Measurements from ENCODE around the gene ALDOC.
"Not testable (repeated sequence)": the region's sequence is repeated elsewhere in the genome, so short reads cannot be mapped to it uniquely, and the experiment has no call there.

Gene ALDOC

GRCh38 chr17:28576758-28577465, at the start of gene ALDOC:
Gene ALDOC, minus strand, starts transcription at chr17:28576895. Its CDS starts 1,363 bp downstream, at chr17:28575532.
- peak; percentile 93 for DNase-seq (ENCODE audit: low read depth)

GRCh38 chr17:28624148-28624547, 47.5 kb upstream of the ALDOC start:
- DNase-seq (ENCODE audit: low read depth): no peak

- no peak for DNase-seq (ENCODE audit: low read depth)
Observed at GRCh38 chr17:28623696-28624095, 47.0 kb upstream of the ALDOC start.

GRCh38 chr17:28622186-28622585, 45.5 kb upstream of the ALDOC start:
- DNase-seq (ENCODE audit: low read depth): no peak

GRCh38 chr17:28620010-28620409, 43.3 kb upstream of the ALDOC start:
- no peak for DNase-seq (ENCODE audit: low read depth)

- no peak for DNase-seq (ENCODE audit: low read depth)
Observed at GRCh38 chr17:28618464-28618863, 41.8 kb upstream of the ALDOC start.

- DNase-seq (ENCODE audit: low read depth): no peak
Observed at GRCh38 chr17:28616281-28616680, 39.6 kb upstream of the ALDOC start.

GRCh38 chr17:28615260-28615940, 38.7 kb upstream of the ALDOC start:
- no peak for DNase-seq (ENCODE audit: low read depth)

- no peak for DNase-seq (ENCODE audit: low read depth)
Observed at GRCh38 chr17:28613931-28614381, 37.3 kb upstream of the ALDOC start, which contains the start of gene RSKR. Gene RSKR, minus strand, starts transcription at chr17:28614185. Its CDS starts 24 bp downstream, at chr17:28614161.

GRCh38 chr17:28612936-28613872, 36.5 kb upstream of the ALDOC start:
- peak; percentile 20 for DNase-seq (ENCODE audit: low read depth)

- no peak for DNase-seq (ENCODE audit: low read depth)
Observed at GRCh38 chr17:28612531-28612930, 35.8 kb upstream of the ALDOC start.

- DNase-seq (ENCODE audit: low read depth): no peak
Observed at GRCh38 chr17:28610376-28610775, 33.7 kb upstream of the ALDOC start.

- DNase-seq (ENCODE audit: low read depth): not testable (repeated sequence)
Observed at GRCh38 chr17:28604031-28604430, 27.3 kb upstream of the ALDOC start.

- DNase-seq (ENCODE audit: low read depth): peak; percentile 39
Observed at GRCh38 chr17:28599311-28600184, 22.9 kb upstream of the ALDOC start.

GRCh38 chr17:28598799-28599310, 22.2 kb upstream of the ALDOC start, which contains the start of gene SPAG5:
Gene SPAG5, minus strand, starts transcription at chr17:28599025. Its CDS starts 79 bp downstream, at chr17:28598946.
- DNase-seq (ENCODE audit: low read depth): peak; percentile 89

- no peak for DNase-seq (ENCODE audit: low read depth)
Observed at GRCh38 chr17:28598389-28598788, 21.7 kb upstream of the ALDOC start.

- no peak for DNase-seq (ENCODE audit: low read depth)
Observed at GRCh38 chr17:28597606-28598383, 21.1 kb upstream of the ALDOC start.

GRCh38 chr17:28592260-28592659, 15.6 kb upstream of the ALDOC start:
- DNase-seq (ENCODE audit: low read depth): no peak

- DNase-seq (ENCODE audit: low read depth): no peak
Observed at GRCh38 chr17:28585851-28586250, 9.2 kb upstream of the ALDOC start.

GRCh38 chr17:28584434-28584833, 7.7 kb upstream of the ALDOC start:
- DNase-seq (ENCODE audit: low read depth): no peak
